GM12878 (cell line): ENCODE measurements around the gene EEF2K. TPM values are rescaled to one million over a fixed set of nuclear protein-coding genes. Genes with fewer than 3 reads are reported as not detected.

Experiments used
- ATAC-seq: fragments of 200-7000 bp; cut with Tn5 transposase; 3 replicates; pipeline ENCODE4 v1.9.1; 2020; ENCODE audit warnings: mild to moderate bottlenecking, moderate library complexity
- BruUV-seq: library from RNA; stranded (reverse); fragments of 400-500 nt; replicated peaks from 2 replicates; lab custom pipeline; 2021; lab: Mats Ljungman, UMichigan
- CTCF ChIA-PET: fragments of 300-600 bp; sonication (Branson Sonifier 250); formaldehyde crosslinking; extraction: SDS; loops from one replicate; lab custom pipeline; 2021; ENCODE audit warnings: inconsistent platforms; lab: Yijun Ruan, JAX
- POLR2A ChIA-PET: fragments of 350-600 bp; formaldehyde crosslinking; extraction: SDS; loops from one replicate; lab custom pipeline; 2021; ENCODE audit warnings: inconsistent platforms; lab: Charles Lee
- RAD21 ChIA-PET: fragments of 300-600 bp; sonication (Branson Sonifier 250); formaldehyde crosslinking; loops from one replicate; lab custom pipeline; 2023; ENCODE audit warnings: antibody characterized with exemption; ENCODE audit not compliant: unreplicated experiment; lab: Charles Lee
- SMC1A ChIA-PET: fragments of 300-600 bp; sonication (Branson Sonifier 250); formaldehyde crosslinking; loops from one replicate; lab custom pipeline; 2023; ENCODE audit not compliant: unreplicated experiment, uncharacterized antibody; lab: Charles Lee
- DNase-seq: peaks from one replicate; pipeline ENCODE4 v3.0.0-alpha.2; 2011; ENCODE audit warnings: low read depth, low spot score
- FAIRE-seq: peaks from 3 replicates; lab custom pipeline; 2011; peaks lifted over from hg19 to GRCh38; lab: Jason Lieb, UNC
- H2AFZ ChIP-seq: 2 replicates; pipeline ENCODE4 v1.6.0; 2011; ENCODE audit warnings: low read depth, low read length, control low read depth; ENCODE audit not compliant: control insufficient read depth
- H3K27ac ChIP-seq: 2 replicates; pipeline ENCODE4 v1.5.1; 2011; ENCODE audit warnings: control low read depth; ENCODE audit not compliant: control insufficient read depth, insufficient read depth
- H3K27me3 ChIP-seq, 2 experiments: replicated peaks in 1 of 2; 2 replicates each; pipeline versions ENCODE4 v1.6.0 to v1.6.1; 2011; ENCODE audit warnings: low read length in 1 of 2; ENCODE audit not compliant: control insufficient read depth in 2 of 2, insufficient read depth in 2 of 2
- H3K36me3 ChIP-seq, 2 experiments: 2 replicates each; pipeline ENCODE4 v1.5.1; 2011; ENCODE audit warnings: low read length in 1 of 2; ENCODE audit not compliant: control insufficient read depth in 2 of 2, insufficient read depth in 2 of 2
- H3K4me1 ChIP-seq: 2 replicates; pipeline ENCODE4 v1.6.1; 2011; ENCODE audit warnings: mild to moderate bottlenecking, low read length, moderate library complexity, mixed read lengths; ENCODE audit not compliant: control insufficient read depth, insufficient read depth
- H3K4me2 ChIP-seq: 2 replicates; pipeline ENCODE4 v1.6.0; 2011; ENCODE audit warnings: control low read depth; ENCODE audit not compliant: control insufficient read depth, insufficient read depth
- H3K4me3 ChIP-seq: fragments of 200-600 bp; sonication (generic); 2 replicates; pipeline ENCODE4 v1.5.1; 2016
- H3K79me2 ChIP-seq: 2 replicates; pipeline ENCODE4 v1.6.0; 2011; ENCODE audit warnings: low read length; ENCODE audit not compliant: control insufficient read depth, insufficient read depth
- H3K9ac ChIP-seq: 2 replicates; pipeline ENCODE4 v1.8.0; 2011; ENCODE audit warnings: low read length, control low read depth, mixed read lengths; ENCODE audit not compliant: control insufficient read depth, insufficient read depth
- H3K9me3 ChIP-seq: replicated peaks from 3 replicates; pipeline ENCODE4 v1.5.1; 2011; ENCODE audit warnings: mild to moderate bottlenecking, low read length; ENCODE audit not compliant: control insufficient read depth, insufficient read depth
- H4K20me1 ChIP-seq: 2 replicates; pipeline ENCODE4 v1.6.0; 2011; ENCODE audit not compliant: control insufficient read depth, insufficient read depth
- CEBPZ ChIP-seq: fragments of 150-350 bp; IDR thresholded peaks from 2 replicates; pipeline ENCODE4 v1.6.1; 2016; ENCODE audit warnings: low read depth, low read length
- EGR1 ChIP-seq, 2 experiments: IDR thresholded peaks; 1 replicate in 1 of 2; 2 replicates in 1 of 2; pipeline ENCODE4 v1.6.1; 2011 to 2012; ENCODE audit warnings: low read depth in 2 of 2, low read length in 2 of 2, borderline replicate concordance in 1 of 2, mild to moderate bottlenecking in 1 of 2, moderate library complexity in 1 of 2
- HSF1 ChIP-seq: fragments of 150-350 bp; IDR thresholded peaks from 2 replicates; pipeline ENCODE4 v1.6.1; 2014; ENCODE audit warnings: mild to moderate bottlenecking, low read depth, low read length
- MEF2A ChIP-seq: IDR thresholded peaks from 2 replicates; pipeline ENCODE4 v1.6.1; 2011; ENCODE audit warnings: low read depth, mild to moderate bottlenecking, low read length, moderate library complexity; ENCODE audit not compliant: insufficient read depth
- NFIC ChIP-seq: IDR thresholded peaks from 2 replicates; pipeline ENCODE4 v1.6.1; 2012; ENCODE audit warnings: low read depth, mild to moderate bottlenecking, inconsistent platforms, low read length, moderate library complexity
- SKIL ChIP-seq: fragments of 450-650 bp; IDR thresholded peaks from 2 replicates; pipeline ENCODE4 v1.6.1; 2017; ENCODE audit warnings: mild to moderate bottlenecking, low read depth, inconsistent platforms; ENCODE audit not compliant: poor library complexity, severe bottlenecking
- SREBF1 ChIP-seq: IDR thresholded peaks from 2 replicates; pipeline ENCODE4 v1.6.1; 2012; ENCODE audit warnings: mild to moderate bottlenecking, low read length
- TAF1 ChIP-seq: IDR thresholded peaks from 2 replicates; pipeline ENCODE4 v1.6.1; 2011; ENCODE audit warnings: mild to moderate bottlenecking, low read depth, low read length, borderline replicate concordance
- TCF3 ChIP-seq: IDR thresholded peaks from 2 replicates; pipeline ENCODE4 v1.6.1; 2012; ENCODE audit warnings: low read depth, mild to moderate bottlenecking, low read length, borderline replicate concordance; ENCODE audit not compliant: insufficient read depth
- YBX1 ChIP-seq: fragments of 450-650 bp; IDR thresholded peaks from 2 replicates; pipeline ENCODE4 v1.6.1; 2016; ENCODE audit warnings: antibody characterized with exemption
- WGBS: methylation state at CpG from one replicate; pipeline ENCODE4 v1.1.6; 2016; ENCODE audit warnings: low lambda C conversion rate; ENCODE audit not compliant: insufficient replicate concordance, insufficient coverage; ENCODE audit errors: missing lambda C conversion rate; 5-methylcytosine and 5-hydroxymethylcytosine counted together
- in situ Hi-C: fragments of 300-500 bp; cut with MboI; formaldehyde crosslinking; loops from 9 replicates; pipeline ENCODE4 v1.14.3; 2018; ENCODE audit warnings: mixed read lengths
- intact Hi-C: fragments of 100-400 bp; cut with micrococcal nuclease; formaldehyde crosslinking; loops from one replicate; pipeline ENCODE4 v1.14.2; 2022; ENCODE audit not compliant: unreplicated experiment
- polyA plus RNA-seq, 11 experiments: library from polyadenylated mRNA; depleted of rRNA in 4 of 11; unstranded in 6 of 11; stranded (reverse) in 5 of 11; fragments of >200 nt; fragmentation: Nextera tagmentation in 4 of 11; fragmentation: Illumina TruSeq in 1 of 11; extraction: Ambion mirVana in 4 of 11; extraction: Trizol in 1 of 11; gene quantifications; 1 replicate in 1 of 11; 2 replicates in 10 of 11; pipeline versions ENCODE4 v1.2.1 to v1.2.3, GENCODE V29; 2011 to 2016; ENCODE audit warnings: inconsistent platforms in 2 of 11, missing spikeins in 2 of 11, low read depth in 1 of 11
- total RNA-seq, 4 experiments: library from RNA; depleted of rRNA in 3 of 4; stranded (reverse); fragments of >200 nt in 3 of 4; fragmentation: Illumina TruSeq in 1 of 4; extraction: Trizol in 1 of 4; gene quantifications; 2 replicates each; pipeline versions ENCODE4 v1.2.1 to v1.2.3, GENCODE V29; 2013 to 2021
- TF ChIP-seq, protein P1 (sequence below): fragments of 450-650 bp; IDR thresholded peaks from 2 replicates; pipeline ENCODE4 v1.6.1; 2017; ENCODE audit warnings: mild to moderate bottlenecking, moderate library complexity

EEF2K gene
- total and polyA plus RNA-seq, 10 of the 15 experiments (the other 5 are each of a cell fraction or from before 2014, with no cell fraction given): 2.0 to 29.6 (median 12.2) TPM

DNA sequence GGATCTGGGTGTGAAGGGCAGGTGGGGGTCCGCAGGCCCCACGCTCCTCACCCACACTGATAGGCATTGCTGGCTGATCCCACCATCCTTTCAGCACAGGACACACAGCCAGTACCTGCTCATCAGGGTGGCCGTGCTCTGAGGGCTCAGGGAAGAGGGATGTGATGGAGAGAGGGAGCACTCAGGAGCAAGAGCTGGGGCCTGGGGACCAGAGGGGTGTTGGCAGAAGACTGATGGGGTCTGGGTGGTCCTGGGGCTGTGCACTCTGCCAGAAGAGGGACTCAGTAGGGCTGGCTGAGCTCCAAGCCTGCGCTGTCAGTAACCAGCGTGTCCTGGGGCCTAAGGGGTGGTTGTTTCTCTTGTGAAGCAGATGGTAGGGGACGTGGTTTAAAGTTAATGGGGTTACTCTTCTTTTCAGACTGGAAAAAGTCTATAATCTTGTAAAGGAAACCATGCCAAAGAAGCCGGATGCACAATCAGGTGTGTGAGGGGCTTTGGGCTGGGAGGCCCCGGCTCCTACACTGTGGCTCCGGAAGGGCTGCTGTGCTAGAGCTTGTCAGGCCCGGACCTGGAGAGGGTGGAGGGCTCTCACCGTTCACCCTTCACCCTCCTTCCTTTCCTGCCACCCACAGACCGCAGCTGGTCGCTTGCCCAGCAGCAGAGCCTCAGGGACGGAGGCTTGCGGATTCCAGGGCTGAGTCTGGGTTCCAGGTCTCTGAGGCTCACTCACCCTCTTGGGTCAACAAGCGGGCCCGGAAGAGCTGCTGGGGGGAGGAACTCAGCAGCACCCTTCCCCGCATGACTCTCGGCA lies 118.9 kb downstream of the EEF2K start:
- H3K27ac ChIP-seq: no peak overlapping the region
- POLR2A ChIA-PET: no interaction called here
- 0 out of 2 replicates have a peak, but pooled peaks cover 2% of the 10 kb centered on the region for H3K79me2 ChIP-seq
- intact Hi-C loops: loop anchor here (5.0 kb wide), 2 partner anchors 47 to 1168 kb away; partner anchors contain the start of genes CDR2 and LDAF1
- no peak overlapping the region for H3K4me3 ChIP-seq
- no TSS peak for BruUV-seq
- RAD21 ChIA-PET: no interaction called here
- H3K36me3 ChIP-seq: peaks cover 22 to 49% of the 10 kb centered on the region in 2 experiments
- DNase-seq (no peak), ATAC-seq (no peak), FAIRE-seq (no peak)
- H2AFZ ChIP-seq: no peak overlapping the region
- H3K9ac ChIP-seq: no peak overlapping the region
- SMC1A ChIA-PET: no interaction called here
- CTCF ChIA-PET: no interaction called here
- 93% methylated on average over 18 of the region's 19 CpGs for WGBS
- H3K27me3 ChIP-seq: no peaks in the 10 kb centered on the region
- no peaks in the 10 kb centered on the region for H3K4me1 ChIP-seq
- in situ Hi-C loops: loop anchor here (10.0 to 25.0 kb wide), 5 partner anchors 237 to 1170 kb away; partner anchors contain the start of genes DNAH3 and LDAF1
- H3K4me2 ChIP-seq: no peak overlapping the region
- no peaks in the 10 kb centered on the region for H3K9me3 ChIP-seq
- no peaks in the 10 kb centered on the region for H4K20me1 ChIP-seq
- TF ChIP-seq TAF1 (no peak), HSF1 (no peak), SREBF1 (no peak), YBX1 (no peak), MEF2A (no peak), TCF3 (no peak), CEBPZ (no peak), SKIL (no peak), EGR1 (IDR thresholded peaks at IDR 0.05; ENCODE audit: borderline replicate concordance in 1 of 2, low read depth in 2 of 2, low read length in 2 of 2) (no peak), NFIC (no peak)
- TF ChIP-seq, protein P1, sequence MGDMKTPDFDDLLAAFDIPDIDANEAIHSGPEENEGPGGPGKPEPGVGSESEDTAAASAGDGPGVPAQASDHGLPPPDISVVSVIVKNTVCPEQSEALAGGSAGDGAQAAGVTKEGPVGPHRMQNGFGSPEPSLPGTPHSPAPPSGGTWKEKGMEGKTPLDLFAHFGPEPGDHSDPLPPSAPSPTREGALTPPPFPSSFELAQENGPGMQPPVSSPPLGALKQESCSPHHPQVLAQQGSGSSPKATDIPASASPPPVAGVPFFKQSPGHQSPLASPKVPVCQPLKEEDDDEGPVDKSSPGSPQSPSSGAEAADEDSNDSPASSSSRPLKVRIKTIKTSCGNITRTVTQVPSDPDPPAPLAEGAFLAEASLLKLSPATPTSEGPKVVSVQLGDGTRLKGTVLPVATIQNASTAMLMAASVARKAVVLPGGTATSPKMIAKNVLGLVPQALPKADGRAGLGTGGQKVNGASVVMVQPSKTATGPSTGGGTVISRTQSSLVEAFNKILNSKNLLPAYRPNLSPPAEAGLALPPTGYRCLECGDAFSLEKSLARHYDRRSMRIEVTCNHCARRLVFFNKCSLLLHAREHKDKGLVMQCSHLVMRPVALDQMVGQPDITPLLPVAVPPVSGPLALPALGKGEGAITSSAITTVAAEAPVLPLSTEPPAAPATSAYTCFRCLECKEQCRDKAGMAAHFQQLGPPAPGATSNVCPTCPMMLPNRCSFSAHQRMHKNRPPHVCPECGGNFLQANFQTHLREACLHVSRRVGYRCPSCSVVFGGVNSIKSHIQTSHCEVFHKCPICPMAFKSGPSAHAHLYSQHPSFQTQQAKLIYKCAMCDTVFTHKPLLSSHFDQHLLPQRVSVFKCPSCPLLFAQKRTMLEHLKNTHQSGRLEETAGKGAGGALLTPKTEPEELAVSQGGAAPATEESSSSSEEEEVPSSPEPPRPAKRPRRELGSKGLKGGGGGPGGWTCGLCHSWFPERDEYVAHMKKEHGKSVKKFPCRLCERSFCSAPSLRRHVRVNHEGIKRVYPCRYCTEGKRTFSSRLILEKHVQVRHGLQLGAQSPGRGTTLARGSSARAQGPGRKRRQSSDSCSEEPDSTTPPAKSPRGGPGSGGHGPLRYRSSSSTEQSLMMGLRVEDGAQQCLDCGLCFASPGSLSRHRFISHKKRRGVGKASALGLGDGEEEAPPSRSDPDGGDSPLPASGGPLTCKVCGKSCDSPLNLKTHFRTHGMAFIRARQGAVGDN: no peak
